Calu3 (cell line): ENCODE results near the gene B4GALNT2. TPM values are rescaled to one million over a fixed set of nuclear protein-coding genes. Genes with fewer than 3 reads are reported as not detected.
"Not testable (repeated sequence)": the region's sequence is repeated elsewhere in the genome, so short reads cannot be mapped to it uniquely, and the experiment has no call there.

Experiments used
- Bru-seq: library from RNA; stranded (reverse); fragments of 400-500 nt; gene quantifications from one replicate; lab custom pipeline; 2021; lab: Mats Ljungman, UMichigan
- BruChase-seq, 2 experiments: library from RNA; stranded (reverse); fragments of 400-500 nt; gene quantifications; one replicate each; lab custom pipeline; 2021; lab: Mats Ljungman, UMichigan
- BruUV-seq: library from RNA; stranded (reverse); fragments of 400-500 nt; replicated peaks from 2 replicates; lab custom pipeline; 2021; lab: Mats Ljungman, UMichigan
- CTCF ChIA-PET: fragments of 300-600 bp; sonication (Branson Sonifier 250); formaldehyde crosslinking; loops from one replicate; lab custom pipeline; 2022; ENCODE audit warnings: antibody characterized with exemption; lab: Charles Lee
- DNase-seq: peaks from one replicate; pipeline ENCODE4 v3.0.0; 2022
- H3K27ac Mint-ChIP-seq: one replicate; pipeline ENCODE4 v1.8.0; 2022; ENCODE audit warnings: mixed read lengths; ENCODE audit not compliant: unreplicated experiment
- H3K27me3 Mint-ChIP-seq: one replicate; pipeline ENCODE4 v1.8.0; 2022; ENCODE audit warnings: mixed read lengths; ENCODE audit not compliant: unreplicated experiment
- H3K36me3 Mint-ChIP-seq: one replicate; pipeline ENCODE4 v1.8.0; 2022; ENCODE audit warnings: mild to moderate bottlenecking, moderate library complexity, mixed read lengths; ENCODE audit not compliant: insufficient read depth, unreplicated experiment
- H3K4me1 Mint-ChIP-seq: one replicate; pipeline ENCODE4 v1.8.0; 2022; ENCODE audit warnings: mild to moderate bottlenecking, low read depth, mixed read lengths; ENCODE audit not compliant: unreplicated experiment
- H3K4me3 Mint-ChIP-seq: one replicate; pipeline ENCODE4 v1.8.0; 2022; ENCODE audit warnings: mild to moderate bottlenecking, low read depth, moderate library complexity, mixed read lengths; ENCODE audit not compliant: unreplicated experiment
- H3K9me3 Mint-ChIP-seq: one replicate; pipeline ENCODE4 v1.8.0; 2022; ENCODE audit warnings: low read depth, mixed read lengths; ENCODE audit not compliant: unreplicated experiment
- intact Hi-C: fragments of 100-400 bp; cut with micrococcal nuclease; formaldehyde crosslinking; loops from one replicate; pipeline ENCODE4 v1.10.0; 2022; ENCODE audit not compliant: unreplicated experiment
- long read RNA-seq: library from polyadenylated mRNA; stranded (forward); transcript quantifications from one replicate; pipeline ENCODE4 v2.0.0, GENCODE V29; 2022
- total RNA-seq: library from RNA; stranded (reverse); gene quantifications from 2 replicates; pipeline ENCODE4 v1.2.3, GENCODE V29; 2022
- TF ChIP-seq, protein P1 (sequence below): fragments of 200-600 bp; IDR thresholded peaks from one replicate; pipeline ENCODE4 v1.8.0; 2022; ENCODE audit warnings: antibody characterized with exemption; ENCODE audit not compliant: unreplicated experiment

The B4GALNT2 gene, protein sequence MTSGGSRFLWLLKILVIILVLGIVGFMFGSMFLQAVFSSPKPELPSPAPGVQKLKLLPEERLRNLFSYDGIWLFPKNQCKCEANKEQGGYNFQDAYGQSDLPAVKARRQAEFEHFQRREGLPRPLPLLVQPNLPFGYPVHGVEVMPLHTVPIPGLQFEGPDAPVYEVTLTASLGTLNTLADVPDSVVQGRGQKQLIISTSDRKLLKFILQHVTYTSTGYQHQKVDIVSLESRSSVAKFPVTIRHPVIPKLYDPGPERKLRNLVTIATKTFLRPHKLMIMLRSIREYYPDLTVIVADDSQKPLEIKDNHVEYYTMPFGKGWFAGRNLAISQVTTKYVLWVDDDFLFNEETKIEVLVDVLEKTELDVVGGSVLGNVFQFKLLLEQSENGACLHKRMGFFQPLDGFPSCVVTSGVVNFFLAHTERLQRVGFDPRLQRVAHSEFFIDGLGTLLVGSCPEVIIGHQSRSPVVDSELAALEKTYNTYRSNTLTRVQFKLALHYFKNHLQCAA
- total RNA-seq = 0.20 and 1.3 TPM in 2 replicates
- Bru-seq, nascent RNA = percentile 11 among the genes with signal in this experiment
- BruChase-seq, experiment 1, labeled RNA remaining after a 6-hour chase = percentile 21 among the genes with signal in this experiment
- BruChase-seq, experiment 2, labeled RNA remaining after a 2-hour chase = percentile 22 among the genes with signal in this experiment
- long read RNA-seq = 0 reads

DNA sequence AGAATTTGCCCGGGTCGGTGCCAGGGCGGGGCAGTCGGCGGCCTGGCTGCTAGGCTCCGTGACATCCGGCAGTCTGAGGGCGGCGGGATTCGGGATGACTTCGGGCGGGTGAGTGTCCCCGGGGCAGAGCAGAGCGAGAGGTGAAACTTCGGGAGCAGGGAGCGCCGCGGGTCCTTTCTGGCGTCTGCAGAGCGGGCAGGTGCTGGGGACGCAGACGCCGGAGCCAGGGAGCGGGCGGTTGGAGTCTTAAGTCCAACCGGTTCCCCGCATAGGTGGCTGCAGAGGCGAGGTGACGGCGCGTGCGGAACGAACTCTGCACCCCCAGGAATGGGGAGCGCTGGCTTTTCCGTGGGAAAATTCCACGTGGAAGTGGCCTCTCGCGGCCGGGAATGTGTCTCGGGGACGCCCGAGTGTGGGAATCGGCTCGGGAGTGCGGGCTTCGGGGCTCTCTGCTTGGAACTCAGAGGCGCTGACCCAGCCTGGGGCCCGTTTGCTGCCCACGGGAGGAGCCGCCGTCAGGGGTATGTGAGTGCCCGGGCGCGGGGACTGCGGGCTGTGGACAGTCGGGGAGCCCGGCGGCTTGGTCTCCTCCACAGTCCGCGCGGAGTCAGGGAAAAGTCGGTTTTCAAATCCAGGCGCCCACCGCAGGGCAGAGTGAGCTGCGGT lies at the start of gene B4GALNT2:
Gene B4GALNT2, plus strand, starts transcription at position 71 of the 666 bp plus-strand sequence. Its CDS starts 24 bp downstream, at position 95.
- H3K27ac Mint-ChIP-seq = peak within 1 kb of the TSS; percentile 17
- H3K36me3 Mint-ChIP-seq = peaks cover 13% of the 10 kb centered on the region
- CTCF ChIA-PET = interaction anchor here (0.6 kb wide), 1 partner anchor 616 kb away, joined by 3 read pairs; no protein-coding TSS in a partner anchor
- BruUV-seq = no TSS peak
- peak within 1 kb of the TSS; percentile 89 for H3K4me3 Mint-ChIP-seq
- H3K27me3 Mint-ChIP-seq = peaks cover 48% of the 10 kb centered on the region
- DNase-seq = peak; percentile 60
- TF ChIP-seq, protein P1, sequence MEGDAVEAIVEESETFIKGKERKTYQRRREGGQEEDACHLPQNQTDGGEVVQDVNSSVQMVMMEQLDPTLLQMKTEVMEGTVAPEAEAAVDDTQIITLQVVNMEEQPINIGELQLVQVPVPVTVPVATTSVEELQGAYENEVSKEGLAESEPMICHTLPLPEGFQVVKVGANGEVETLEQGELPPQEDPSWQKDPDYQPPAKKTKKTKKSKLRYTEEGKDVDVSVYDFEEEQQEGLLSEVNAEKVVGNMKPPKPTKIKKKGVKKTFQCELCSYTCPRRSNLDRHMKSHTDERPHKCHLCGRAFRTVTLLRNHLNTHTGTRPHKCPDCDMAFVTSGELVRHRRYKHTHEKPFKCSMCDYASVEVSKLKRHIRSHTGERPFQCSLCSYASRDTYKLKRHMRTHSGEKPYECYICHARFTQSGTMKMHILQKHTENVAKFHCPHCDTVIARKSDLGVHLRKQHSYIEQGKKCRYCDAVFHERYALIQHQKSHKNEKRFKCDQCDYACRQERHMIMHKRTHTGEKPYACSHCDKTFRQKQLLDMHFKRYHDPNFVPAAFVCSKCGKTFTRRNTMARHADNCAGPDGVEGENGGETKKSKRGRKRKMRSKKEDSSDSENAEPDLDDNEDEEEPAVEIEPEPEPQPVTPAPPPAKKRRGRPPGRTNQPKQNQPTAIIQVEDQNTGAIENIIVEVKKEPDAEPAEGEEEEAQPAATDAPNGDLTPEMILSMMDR = no peak
- peaks cover 7% of the 10 kb centered on the region for H3K9me3 Mint-ChIP-seq
- intact Hi-C loops = no loop called here
- H3K4me1 Mint-ChIP-seq = peaks cover 10% of the 10 kb centered on the region

DNA sequence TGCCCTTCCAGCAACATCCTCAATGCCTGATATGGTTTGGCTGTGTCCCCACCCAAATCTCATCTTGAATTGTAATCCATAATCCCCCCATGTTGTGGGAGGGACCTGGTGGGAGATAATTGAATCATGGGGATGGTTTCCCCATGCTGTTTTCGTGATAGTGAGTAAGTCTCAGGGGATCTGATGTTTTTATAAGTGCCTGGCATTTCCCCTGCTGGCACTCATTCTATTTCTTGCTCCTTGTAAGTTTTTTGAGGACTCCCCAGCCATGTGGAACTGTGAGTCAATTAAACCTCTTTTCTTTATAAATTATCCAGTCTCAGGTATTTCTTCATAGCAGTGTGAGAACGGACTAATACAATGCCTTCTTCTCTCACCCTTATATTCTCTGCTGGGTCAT lies 47.5 kb upstream of the B4GALNT2 start:
- not testable (repeated sequence) for H3K4me3 Mint-ChIP-seq
- peaks cover 24% of the 10 kb centered on the region for H3K27me3 Mint-ChIP-seq

DNA sequence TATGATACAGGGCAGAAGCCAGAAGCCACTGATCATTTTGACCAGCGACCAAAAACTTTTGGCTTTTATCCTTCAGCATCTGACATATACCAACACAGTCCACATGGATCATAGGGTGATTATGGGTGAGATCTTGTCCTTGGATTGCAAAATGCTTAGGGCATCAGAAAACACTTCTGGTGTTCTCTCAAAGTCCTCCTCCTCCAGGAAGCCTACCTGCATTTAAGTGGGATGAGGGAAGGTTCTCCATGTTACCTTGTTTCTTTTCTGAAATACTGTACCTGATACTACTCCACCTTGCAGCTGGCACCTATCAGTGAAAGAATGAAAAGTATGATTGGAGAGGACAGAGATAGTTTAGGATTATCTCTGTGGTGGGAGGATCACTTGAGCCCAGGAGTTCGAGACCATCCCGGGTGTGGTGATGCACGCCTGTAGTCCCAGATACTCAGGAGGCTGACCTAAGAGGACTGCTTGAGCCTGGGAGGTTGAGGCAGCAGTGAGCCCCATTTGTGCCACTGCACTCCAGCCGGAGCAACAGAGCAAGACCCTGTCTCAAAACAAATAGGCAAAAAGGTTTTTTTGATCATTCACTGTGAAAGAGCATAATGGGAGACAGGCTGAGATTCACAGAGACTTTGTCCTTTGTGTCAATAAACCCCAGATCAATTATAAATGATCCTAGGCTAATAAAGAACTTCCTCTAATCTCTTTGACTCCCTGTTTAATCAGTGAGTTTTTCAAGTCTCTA lies 46.8 kb upstream of the B4GALNT2 start:
- H3K27me3 Mint-ChIP-seq = peaks cover 24% of the 10 kb centered on the region
- H3K27ac Mint-ChIP-seq = no peak overlapping the region
- intact Hi-C loops = no loop called here
- TF ChIP-seq, protein P1 = no peak
- H3K36me3 Mint-ChIP-seq = no peaks in the 10 kb centered on the region
- BruUV-seq = no TSS peak
- no peak overlapping the region for H3K4me3 Mint-ChIP-seq
- H3K9me3 Mint-ChIP-seq = peaks cover 8% of the 10 kb centered on the region
- CTCF ChIA-PET = no interaction called here
- peaks cover 8% of the 10 kb centered on the region for H3K4me1 Mint-ChIP-seq
- DNase-seq = no peak

More for the DNA sequence above, 47.5 kb upstream of the B4GALNT2 start:
- H3K4me1 Mint-ChIP-seq, H3K9me3 Mint-ChIP-seq, H3K36me3 Mint-ChIP-seq, intact Hi-C loops, BruUV-seq, CTCF ChIA-PET, H3K27ac Mint-ChIP-seq, DNase-seq: not testable (repeated sequence)

DNA sequence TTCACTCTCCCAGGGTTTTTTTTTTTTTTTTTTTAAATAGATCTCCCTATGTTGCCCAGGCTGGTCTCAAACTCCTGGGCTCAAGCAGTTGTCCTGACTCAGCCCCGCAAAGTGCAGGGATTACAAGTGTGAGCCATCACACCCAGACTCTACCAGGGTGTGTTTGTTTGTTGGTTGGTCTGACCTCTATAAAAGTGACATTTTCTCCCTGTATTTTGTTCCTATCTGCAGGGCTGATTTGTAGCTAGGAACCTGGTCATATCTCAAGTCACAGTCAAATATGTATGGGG lies 46.3 kb upstream of the B4GALNT2 start:
- intact Hi-C loops = no loop called here
- peaks cover 13% of the 10 kb centered on the region for H3K9me3 Mint-ChIP-seq
- H3K27me3 Mint-ChIP-seq = peaks cover 24% of the 10 kb centered on the region
- H3K4me1 Mint-ChIP-seq = peaks cover 8% of the 10 kb centered on the region
- BruUV-seq = no TSS peak
- CTCF ChIA-PET = no interaction called here
- H3K36me3 Mint-ChIP-seq = no peaks in the 10 kb centered on the region
- no peak for DNase-seq
- H3K4me3 Mint-ChIP-seq = no peak overlapping the region
- TF ChIP-seq, protein P1 = no peak
- H3K27ac Mint-ChIP-seq = no peak overlapping the region
